IPS DF 19.7 (cell line): ENCODE data around the gene ZXDC.

Source experiments
- DNase-seq: peaks from one replicate; pipeline ENCODE4 v3.0.0-alpha.2; 2013; ENCODE audit warnings: low read depth, low spot score

ZXDC gene

GRCh38 chr3:126510308-126510910 is 34.7 kb upstream of the ZXDC start:
- DNase-seq: no peak

- DNase-seq: no peak
Measured at GRCh38 chr3:126509597-126510307, 34.1 kb upstream of the ZXDC start.

- no peak for DNase-seq
Measured at GRCh38 chr3:126508564-126508964, 32.9 kb upstream of the ZXDC start.

- no peak for DNase-seq
Measured at GRCh38 chr3:126507886-126508285, 32.2 kb upstream of the ZXDC start.

- no peak for DNase-seq
Measured at GRCh38 chr3:126503701-126504100, 28.0 kb upstream of the ZXDC start.

GRCh38 chr3:126502656-126503055 is 27.0 kb upstream of the ZXDC start:
- DNase-seq: no peak

- no peak for DNase-seq
Measured at GRCh38 chr3:126501736-126502135, 26.0 kb upstream of the ZXDC start.

GRCh38 chr3:126501054-126501453 is 25.4 kb upstream of the ZXDC start:
- no peak for DNase-seq

GRCh38 chr3:126500016-126500415 is 24.3 kb upstream of the ZXDC start:
- no peak for DNase-seq

- no peak for DNase-seq
Measured at GRCh38 chr3:126499401-126499800, 23.7 kb upstream of the ZXDC start.

- DNase-seq: no peak
Measured at GRCh38 chr3:126498929-126499328, 23.2 kb upstream of the ZXDC start.

GRCh38 chr3:126498461-126498860 is 22.8 kb upstream of the ZXDC start:
- DNase-seq: no peak

GRCh38 chr3:126497956-126498355 is 22.3 kb upstream of the ZXDC start:
- no peak for DNase-seq

GRCh38 chr3:126496894-126497850 is 21.5 kb upstream of the ZXDC start:
- no peak for DNase-seq

GRCh38 chr3:126495786-126496185 is 20.1 kb upstream of the ZXDC start:
- no peak for DNase-seq

- DNase-seq: no peak
Measured at GRCh38 chr3:126494970-126495230, 19.2 kb upstream of the ZXDC start.

GRCh38 chr3:126494204-126494969 is 18.7 kb upstream of the ZXDC start:
- no peak for DNase-seq

- DNase-seq: no peak
Measured at GRCh38 chr3:126493739-126494138, 18.0 kb upstream of the ZXDC start.

- no peak for DNase-seq
Measured at GRCh38 chr3:126493051-126493450, 17.4 kb upstream of the ZXDC start.

GRCh38 chr3:126491221-126492013 is 15.7 kb upstream of the ZXDC start:
- DNase-seq: no peak

GRCh38 chr3:126490619-126491018 is 14.9 kb upstream of the ZXDC start:
- DNase-seq: no peak
